HUES6 (cell line): ENCODE results near the gene MSI2.

ENCODE experiments used
- H3K27ac ChIP-seq: 2 replicates; pipeline ENCODE4 v1.7.0; 2013; ENCODE audit warnings: low read depth, mild to moderate bottlenecking, low read length, inconsistent platforms
- H3K27me3 ChIP-seq: 2 replicates; pipeline ENCODE4 v1.6.1; 2013; ENCODE audit warnings: low read length; ENCODE audit not compliant: control insufficient read depth, insufficient read depth
- H3K36me3 ChIP-seq: 2 replicates; pipeline ENCODE4 v1.6.1; 2013; ENCODE audit warnings: low read length; ENCODE audit not compliant: control insufficient read depth, insufficient read depth
- H3K4me1 ChIP-seq: 2 replicates; pipeline ENCODE4 v1.6.1; 2013; ENCODE audit warnings: low read length; ENCODE audit not compliant: control insufficient read depth, insufficient read depth
- H3K4me3 ChIP-seq: 2 replicates; pipeline ENCODE4 v1.5.1; 2013; ENCODE audit warnings: low read depth, low read length
- H3K9ac ChIP-seq: one replicate; pipeline ENCODE4 v1.6.1; 2013; ENCODE audit warnings: mild to moderate bottlenecking, low read length
- H3K9me3 ChIP-seq: 2 replicates; pipeline ENCODE4 v1.6.1; 2013; ENCODE audit warnings: low read depth, low read length; ENCODE audit not compliant: control insufficient read depth, insufficient read depth

The MSI2 gene

DNA sequence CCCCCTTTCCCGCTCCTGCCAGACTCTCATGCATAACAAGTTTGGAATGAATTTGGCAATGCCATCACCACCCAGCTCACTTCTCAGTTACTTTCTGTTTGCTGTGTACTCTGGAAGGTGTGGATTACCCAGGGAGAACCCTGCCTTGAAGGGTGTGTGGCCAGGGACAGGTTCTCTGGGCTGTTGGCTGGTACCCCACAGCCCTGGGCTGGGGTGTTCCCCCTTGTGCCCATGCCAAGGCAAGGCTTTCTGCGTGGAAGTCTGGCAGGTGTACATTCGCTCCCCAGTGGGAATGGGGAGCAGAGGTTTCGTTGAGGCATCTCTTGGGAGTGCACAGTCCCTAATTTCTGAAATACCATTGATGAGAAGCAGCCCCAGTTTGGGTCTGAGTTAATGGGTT lies 301.1 kb downstream of the MSI2 start:
- H3K27ac ChIP-seq: no peak overlapping the region
- H3K27me3 ChIP-seq: no peaks in the 10 kb centered on the region
- no peaks in the 10 kb centered on the region for H3K36me3 ChIP-seq
- no peaks in the 10 kb centered on the region for H3K9me3 ChIP-seq
- H3K9ac ChIP-seq: no peak overlapping the region
- H3K4me1 ChIP-seq: peaks cover 51% of the 10 kb centered on the region
- H3K4me3 ChIP-seq: no peak overlapping the region

DNA sequence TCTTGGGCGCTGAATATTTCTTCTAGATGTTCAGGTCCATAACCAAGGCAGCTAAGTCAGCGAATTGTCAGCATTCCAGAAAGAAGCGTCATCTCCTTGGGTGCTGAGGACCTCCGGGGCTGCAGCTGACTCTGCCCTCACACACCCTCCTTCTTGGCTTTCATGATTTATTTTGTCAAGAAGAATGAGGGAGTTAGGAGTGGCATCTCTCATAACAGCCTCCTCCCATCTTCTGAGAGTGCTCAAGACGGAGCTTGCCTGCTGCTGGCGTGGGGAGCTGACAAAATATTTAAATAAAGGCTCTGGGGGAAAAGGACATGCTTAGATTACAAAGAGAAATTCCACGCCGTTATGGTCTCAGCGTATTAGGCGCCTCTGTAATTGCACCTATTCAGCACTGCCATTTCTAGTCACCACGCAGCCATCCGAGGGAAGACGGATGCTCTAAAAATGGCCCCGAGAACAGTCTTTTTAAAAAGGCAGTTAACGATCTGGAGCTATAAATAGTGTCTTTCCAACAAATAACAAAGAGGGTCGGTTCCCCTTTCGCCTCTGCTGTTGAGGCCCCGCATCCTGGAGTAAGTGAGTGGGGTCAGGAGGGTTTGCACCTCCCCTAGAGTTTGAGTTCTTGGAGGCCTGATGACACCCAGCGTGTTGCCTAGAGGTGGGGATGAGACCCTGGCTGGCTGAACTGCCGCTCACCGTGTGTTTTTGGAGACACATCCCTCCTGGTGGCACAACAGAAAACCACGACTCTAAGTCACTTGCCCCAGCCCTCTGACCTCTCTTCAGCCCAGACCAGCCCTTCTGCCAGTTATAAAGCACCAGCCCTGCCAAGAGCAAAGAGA lies 301.7 kb downstream of the MSI2 start:
- Histone ChIP-seq H3K9ac (no peak overlapping the region), H3K27ac (no peak overlapping the region), H3K27me3 (no peaks in the 10 kb centered on the region), H3K9me3 (no peaks in the 10 kb centered on the region), H3K36me3 (no peaks in the 10 kb centered on the region), H3K4me1 (peaks cover 45% of the 10 kb centered on the region), H3K4me3 (no peak overlapping the region)

DNA sequence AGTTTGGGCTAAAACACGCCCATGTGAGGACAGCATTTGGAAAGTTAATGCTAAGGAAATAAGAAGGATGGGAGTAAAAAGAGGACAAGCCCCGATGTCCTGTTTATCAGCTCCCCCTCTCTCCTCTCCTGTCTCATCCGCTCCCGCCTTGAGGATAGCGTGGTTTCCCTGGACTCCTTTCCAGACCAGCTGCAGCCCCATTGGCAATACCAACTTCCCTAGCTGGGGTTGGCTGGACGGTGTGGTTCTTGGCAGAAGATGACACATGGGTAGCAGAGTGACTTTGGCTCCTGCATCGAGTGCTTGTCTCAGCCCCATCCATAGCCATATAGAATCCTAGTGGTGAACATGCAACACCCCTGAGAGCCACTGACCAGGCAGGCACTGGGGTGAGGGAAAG lies 302.9 kb downstream of the MSI2 start:
- no peaks in the 10 kb centered on the region for H3K27me3 ChIP-seq
- H3K4me1 ChIP-seq: peaks cover 33% of the 10 kb centered on the region
- no peak overlapping the region for H3K4me3 ChIP-seq
- H3K9ac ChIP-seq: no peak overlapping the region
- no peaks in the 10 kb centered on the region for H3K9me3 ChIP-seq
- H3K27ac ChIP-seq: no peak overlapping the region
- no peaks in the 10 kb centered on the region for H3K36me3 ChIP-seq

DNA sequence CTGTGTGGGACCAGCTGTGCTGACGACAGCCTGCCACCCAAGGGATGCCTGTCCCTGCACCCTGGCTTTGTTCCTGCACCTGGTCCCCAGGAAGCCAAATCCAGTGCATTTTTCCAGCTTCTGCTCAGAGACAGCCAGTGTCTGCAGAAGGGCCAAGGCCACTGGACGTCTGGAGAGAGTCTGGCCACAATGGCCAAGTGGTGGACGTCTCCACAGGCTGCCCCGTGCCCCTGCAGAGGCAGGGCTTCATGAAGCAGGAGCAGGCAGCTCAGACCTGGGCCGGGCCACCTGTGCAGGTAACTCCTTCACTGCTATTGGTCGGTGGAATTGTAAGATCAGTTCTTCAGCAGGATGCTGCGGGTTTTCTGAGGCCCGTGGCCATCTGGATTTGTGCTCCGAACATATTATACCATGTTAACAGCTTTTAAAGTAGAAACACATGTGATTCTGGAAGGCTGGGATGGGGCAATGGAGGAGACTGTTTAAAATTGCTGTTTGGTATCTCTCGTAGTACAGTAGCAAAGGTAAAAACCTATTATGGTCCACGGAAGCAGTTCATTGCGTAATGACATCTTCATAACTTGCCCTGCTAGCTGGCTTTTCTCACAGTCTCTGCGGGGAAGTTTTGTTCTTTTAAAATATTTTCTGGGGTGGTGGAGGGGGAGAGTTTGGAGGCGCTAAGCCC lies 303.5 kb downstream of the MSI2 start:
- Histone ChIP-seq H3K36me3 (no peaks in the 10 kb centered on the region), H3K9ac (no peak overlapping the region), H3K4me1 (peaks cover 28% of the 10 kb centered on the region), H3K9me3 (no peaks in the 10 kb centered on the region), H3K4me3 (no peak overlapping the region), H3K27ac (no peak overlapping the region), H3K27me3 (no peaks in the 10 kb centered on the region)

DNA sequence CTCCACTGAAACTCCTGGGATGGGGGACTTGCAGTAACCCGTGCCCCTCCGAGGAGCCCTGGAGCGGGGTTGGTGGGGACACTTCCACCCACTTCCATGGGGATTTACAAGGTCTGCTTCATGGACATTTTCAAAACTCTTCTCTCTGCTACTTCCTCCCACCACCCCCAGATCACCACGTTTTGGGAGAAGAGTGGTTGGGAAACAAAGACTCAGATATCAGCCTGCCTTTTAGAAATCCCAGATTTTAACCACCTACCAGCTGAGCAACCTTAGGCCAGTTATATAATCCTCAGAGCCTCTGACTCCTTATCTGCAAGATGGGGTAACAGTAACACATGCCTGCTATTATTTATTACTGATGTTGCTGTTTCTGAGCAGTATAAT lies 304.0 kb downstream of the MSI2 start:
- Histone ChIP-seq H3K9me3 (no peaks in the 10 kb centered on the region), H3K27me3 (no peaks in the 10 kb centered on the region), H3K4me3 (no peak overlapping the region), H3K27ac (no peak overlapping the region), H3K4me1 (peaks cover 25% of the 10 kb centered on the region), H3K9ac (no peak overlapping the region), H3K36me3 (no peaks in the 10 kb centered on the region)

DNA sequence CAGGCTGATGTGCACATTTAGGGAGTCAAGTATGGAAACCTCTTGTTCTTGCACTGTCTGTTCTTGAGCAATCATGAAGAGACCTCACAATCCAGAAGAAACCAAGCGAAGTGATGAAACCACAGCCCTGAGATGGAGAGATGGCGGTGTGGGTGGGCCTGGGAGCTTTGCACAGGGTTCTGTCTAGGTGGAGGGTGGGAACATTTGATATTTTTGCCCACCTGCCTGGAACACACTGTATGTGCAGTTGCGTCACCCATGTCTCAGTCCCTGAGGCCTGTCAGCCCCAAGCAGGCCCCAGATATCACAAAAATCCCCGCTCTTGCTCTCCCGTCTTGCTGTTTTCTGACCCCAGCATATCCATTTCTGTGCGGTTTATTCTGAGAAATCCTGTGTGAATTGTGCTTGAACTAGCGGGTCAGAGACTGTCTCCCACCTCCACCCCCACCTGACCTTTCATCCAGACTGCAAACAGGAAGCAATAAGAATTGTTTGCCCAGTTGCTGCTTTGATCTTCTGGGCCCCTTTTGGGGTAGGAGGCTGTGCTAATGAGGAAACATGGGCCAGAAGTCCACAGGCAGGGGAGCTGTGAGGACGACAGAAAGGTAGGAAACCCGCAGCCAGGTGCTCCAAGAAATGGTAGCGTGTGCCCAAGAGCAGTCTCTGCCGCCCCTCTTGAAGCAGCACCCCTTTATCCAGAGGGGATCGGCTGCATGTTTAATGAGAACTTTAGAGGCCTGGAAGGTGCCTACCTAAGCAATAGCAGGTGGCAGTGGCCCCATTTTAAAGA lies 304.9 kb downstream of the MSI2 start:
- Histone ChIP-seq H3K36me3 (no peaks in the 10 kb centered on the region), H3K27me3 (no peaks in the 10 kb centered on the region), H3K9me3 (no peaks in the 10 kb centered on the region), H3K4me1 (peaks cover 25% of the 10 kb centered on the region), H3K27ac (no peak overlapping the region), H3K4me3 (no peak overlapping the region), H3K9ac (no peak overlapping the region)

DNA sequence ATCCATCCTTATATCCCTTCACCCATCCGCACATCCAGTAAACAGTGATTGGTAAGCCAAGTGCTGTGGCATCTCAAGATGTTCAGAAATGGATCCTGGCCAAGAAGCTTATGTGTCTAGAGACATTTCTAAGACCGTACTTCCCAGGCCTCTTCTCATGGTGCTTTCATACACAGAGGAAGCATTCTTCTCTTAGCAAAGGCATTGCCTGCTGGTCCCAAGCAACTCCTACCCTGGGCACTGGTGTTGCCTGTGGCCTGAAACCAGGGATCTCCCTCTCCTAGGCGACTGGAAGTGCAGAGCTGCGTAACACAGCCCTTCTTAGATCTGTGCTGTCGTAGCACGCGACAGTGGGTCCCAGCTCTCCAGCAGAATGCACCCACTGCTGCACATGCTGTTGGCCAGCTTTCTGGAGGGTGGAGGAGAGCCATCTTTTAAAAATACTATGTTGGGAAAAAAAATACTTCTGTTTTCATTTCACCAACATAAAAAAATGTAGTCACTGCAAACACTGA lies 305.9 kb downstream of the MSI2 start:
- peaks cover 21% of the 10 kb centered on the region for H3K4me1 ChIP-seq

DNA sequence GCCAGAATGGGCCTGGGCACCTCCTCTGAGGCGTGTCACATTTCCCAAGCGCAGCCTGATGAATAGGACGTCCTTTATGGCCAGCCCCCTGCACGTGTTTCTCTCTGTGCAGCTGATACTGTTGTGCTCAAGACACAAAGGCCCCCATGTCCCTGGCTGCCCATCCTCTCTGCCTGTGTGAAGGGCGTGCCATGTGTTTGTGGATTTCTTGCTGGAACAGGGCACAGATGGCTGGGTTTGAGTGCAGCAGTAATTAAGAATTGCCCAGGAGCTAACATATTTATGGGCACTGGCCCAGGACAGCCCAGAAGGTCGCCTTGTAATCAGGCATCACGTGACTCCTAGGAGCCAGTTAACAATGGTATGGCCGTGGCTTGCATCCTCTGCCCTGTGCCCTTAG lies 307.6 kb downstream of the MSI2 start:
- no peak overlapping the region for H3K27ac ChIP-seq
- H3K9ac ChIP-seq: no peak overlapping the region
- H3K36me3 ChIP-seq: no peaks in the 10 kb centered on the region
- H3K4me1 ChIP-seq: peaks cover 15% of the 10 kb centered on the region
- no peaks in the 10 kb centered on the region for H3K27me3 ChIP-seq
- H3K4me3 ChIP-seq: no peak overlapping the region
- no peaks in the 10 kb centered on the region for H3K9me3 ChIP-seq

More for the DNA sequence above, 305.9 kb downstream of the MSI2 start:
- Histone ChIP-seq H3K27me3 (no peaks in the 10 kb centered on the region), H3K27ac (no peak overlapping the region), H3K4me3 (no peak overlapping the region), H3K9ac (no peak overlapping the region), H3K9me3 (no peaks in the 10 kb centered on the region), H3K36me3 (no peaks in the 10 kb centered on the region)

DNA sequence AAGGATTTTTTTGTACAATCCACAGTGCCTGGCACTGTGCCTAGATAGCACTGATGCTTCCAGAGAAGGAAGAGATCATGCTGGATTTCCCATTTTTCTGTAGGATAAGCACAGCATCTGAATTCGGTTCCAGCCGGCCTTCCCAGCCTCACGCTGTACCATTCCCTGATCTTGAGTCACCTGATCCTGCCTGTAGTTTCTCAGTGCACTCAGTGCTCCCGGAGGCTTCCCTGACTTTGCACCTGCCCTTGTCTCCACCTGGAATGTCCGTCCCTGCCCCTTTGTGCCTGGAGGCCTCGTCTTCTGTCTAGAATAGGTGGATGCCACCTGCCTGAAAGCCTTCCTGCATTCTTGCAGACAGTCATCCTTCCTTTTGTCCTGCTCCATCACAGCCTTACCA lies 308.9 kb downstream of the MSI2 start:
- Histone ChIP-seq H3K27me3 (no peaks in the 10 kb centered on the region), H3K36me3 (no peaks in the 10 kb centered on the region), H3K4me1 (peaks cover 15% of the 10 kb centered on the region), H3K27ac (no peak overlapping the region), H3K9me3 (no peaks in the 10 kb centered on the region), H3K9ac (no peak overlapping the region), H3K4me3 (no peak overlapping the region)

DNA sequence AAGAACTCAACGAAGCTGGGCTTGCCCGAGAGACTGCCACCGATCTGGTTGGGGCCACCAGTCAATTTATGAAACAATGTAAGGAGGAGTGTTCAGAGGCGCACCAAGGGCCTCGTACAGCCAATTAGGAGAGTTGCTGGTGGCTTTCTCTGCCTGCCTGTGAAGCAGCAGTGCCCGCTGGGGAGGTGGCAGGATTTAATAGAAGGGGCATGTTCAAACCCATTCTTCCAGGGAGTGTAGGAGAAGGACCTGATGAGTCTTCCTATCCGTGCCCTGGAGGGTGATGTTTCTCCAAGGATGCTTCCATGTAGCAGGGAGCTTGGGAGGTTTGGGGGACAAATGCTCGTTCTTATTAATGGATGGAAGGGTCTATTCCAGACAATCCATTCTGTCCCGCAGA lies 310.4 kb downstream of the MSI2 start:
- no peaks in the 10 kb centered on the region for H3K36me3 ChIP-seq
- peaks cover 17% of the 10 kb centered on the region; the same call in 1 of the 2 replicates for H3K4me1 ChIP-seq
- H3K27me3 ChIP-seq: no peaks in the 10 kb centered on the region
- H3K27ac ChIP-seq: no peak overlapping the region
- H3K9me3 ChIP-seq: no peaks in the 10 kb centered on the region
- no peak overlapping the region for H3K4me3 ChIP-seq
- H3K9ac ChIP-seq: no peak overlapping the region
